ENCODE results near the gene TEX2. TPM values are rescaled to one million over a fixed set of nuclear protein-coding genes. Genes with fewer than 3 reads are reported as not detected.
A peak's percentile ranks its signal among the peaks of the same experiment; 100 is the strongest.

Gene TEX2
- total RNA-seq, 2 donors from 2014 or later, result 42.6 to 44.4 TPM

- H3K27ac ChIP-seq, result no peak overlapping the region
Observed at GRCh38 chr17:64250233-64250835, 12.7 kb downstream of the TEX2 start.

GRCh38 chr17:64247836-64248235 lies 15.2 kb downstream of the TEX2 start:
- TF ChIP-seq CTCF (IDR thresholded peaks at IDR 0.05), result no peak
- Histone ChIP-seq H3K9me3 (no peaks in the 10 kb centered on the region), H3K4me1 (peaks cover 0 to 27% of the 10 kb centered on the region in 2 donors), H3K36me3 (no peaks in the 10 kb centered on the region), H3K27me3 (no peaks in the 10 kb centered on the region), H3K4me3 (no peak overlapping the region), H3K27ac (no peak overlapping the region)
- DNase-seq (ENCODE audit: low spot score), result no peak

More at GRCh38 chr17:64250233-64250835, 12.7 kb downstream of the TEX2 start:
- Histone ChIP-seq H3K4me3 (no peak overlapping the region), H3K27me3 (no peaks in the 10 kb centered on the region), H3K36me3 (no peaks in the 10 kb centered on the region), H3K9me3 (no peaks in the 10 kb centered on the region), H3K4me1 (peaks cover 0 to 18% of the 10 kb centered on the region in 2 donors)
- TF ChIP-seq CTCF (IDR thresholded peaks at IDR 0.05), result no peak
- no peak for DNase-seq (ENCODE audit: low spot score)

GRCh38 chr17:64245218-64246145 lies 17.6 kb downstream of the TEX2 start:
- Histone ChIP-seq H3K4me3 (no peak overlapping the region), H3K27ac (no peak overlapping the region), H3K4me1 (peaks cover 0 to 30% of the 10 kb centered on the region in 2 donors), H3K36me3 (no peaks in the 10 kb centered on the region), H3K27me3 (no peaks in the 10 kb centered on the region), H3K9me3 (no peaks in the 10 kb centered on the region)
- no peak for TF ChIP-seq CTCF (IDR thresholded peaks at IDR 0.05)
- no peak for DNase-seq (ENCODE audit: low spot score)

- Histone ChIP-seq H3K9me3 (no peaks in the 10 kb centered on the region), H3K4me3 (no peak overlapping the region), H3K27me3 (no peaks in the 10 kb centered on the region), H3K27ac (peak overlapping the region in 1 of 2 donors; percentile 8), H3K4me1 (peaks cover 0 to 31% of the 10 kb centered on the region in 2 donors), H3K36me3 (no peaks in the 10 kb centered on the region)
- no peak for TF ChIP-seq CTCF (IDR thresholded peaks at IDR 0.05)
- DNase-seq (ENCODE audit: low spot score), result no peak
Observed at GRCh38 chr17:64244165-64244564, 18.9 kb downstream of the TEX2 start.

- Histone ChIP-seq H3K27me3 (no peaks in the 10 kb centered on the region), H3K27ac (no peak overlapping the region), H3K36me3 (no peaks in the 10 kb centered on the region), H3K4me1 (peaks cover 0 to 35% of the 10 kb centered on the region in 2 donors), H3K9me3 (no peaks in the 10 kb centered on the region), H3K4me3 (no peak overlapping the region)
- DNase-seq (ENCODE audit: low spot score), result no peak
- no peak for TF ChIP-seq CTCF (IDR thresholded peaks at IDR 0.05)
Observed at GRCh38 chr17:64243340-64243739, 19.7 kb downstream of the TEX2 start.
